WTC11 (cell line): ENCODE data around the gene PLXNB1. TPM values are rescaled to one million over a fixed set of nuclear protein-coding genes. Genes with fewer than 3 reads are reported as not detected.

Experiments used
- ATAC-seq: fragments of 200-7000 bp; cut with Tn5 transposase; 2 replicates; pipeline ENCODE4 v1.10.0; 2021; ENCODE audit warnings: mild to moderate bottlenecking, moderate library complexity
- CTCF ChIA-PET: fragments of 300-600 bp; sonication (Branson Sonifier 250); formaldehyde crosslinking; loops from one replicate; lab custom pipeline; 2021; ENCODE audit warnings: antibody characterized with exemption; lab: Charles Lee
- POLR2A ChIA-PET: fragments of 350-600 bp; sonication (Branson Sonifier 250); formaldehyde crosslinking; loops from one replicate; lab custom pipeline; 2021; ENCODE audit warnings: antibody characterized with exemption; lab: Charles Lee
- DNase-seq: peaks from one replicate; pipeline ENCODE4 v3.0.0; 2021; ENCODE audit warnings: low spot score
- H3K27ac Mint-ChIP-seq: 2 replicates; pipeline ENCODE4 v1.8.0; 2021; ENCODE audit warnings: mixed read lengths
- H3K27me3 Mint-ChIP-seq: 2 replicates; pipeline ENCODE4 v1.8.0; 2021; ENCODE audit warnings: low read depth, mild to moderate bottlenecking, moderate library complexity, mixed read lengths
- H3K36me3 Mint-ChIP-seq: 2 replicates; pipeline ENCODE4 v1.8.0; 2021; ENCODE audit warnings: mixed read lengths
- H3K4me1 Mint-ChIP-seq: 2 replicates; pipeline ENCODE4 v1.8.0; 2022; ENCODE audit warnings: mixed read lengths
- H3K4me3 Mint-ChIP-seq: 2 replicates; pipeline ENCODE4 v1.8.0; 2021; ENCODE audit warnings: mild to moderate bottlenecking, moderate library complexity, mixed read lengths
- H3K9me3 Mint-ChIP-seq: 2 replicates; pipeline ENCODE4 v1.8.0; 2021; ENCODE audit warnings: mixed read lengths
- AR ChIP-seq: fragments of 250-450 bp; sonication (Bioruptor Pico); IDR thresholded peaks from 2 replicates; pipeline ENCODE4 v1.9.0; 2021; ENCODE audit warnings: mild to moderate bottlenecking
- ATF1 ChIP-seq: sonication (generic); formaldehyde crosslinking; IDR thresholded peaks from 2 replicates; pipeline ENCODE4 v1.8.1; 2023; ENCODE audit warnings: mild to moderate bottlenecking, moderate library complexity, missing genetic modification reagents
- GRHL2 ChIP-seq: fragments of 250-450 bp; sonication (Bioruptor Pico); IDR thresholded peaks from 2 replicates; pipeline ENCODE4 v1.8.0; 2022; ENCODE audit warnings: mild to moderate bottlenecking, moderate library complexity; ENCODE audit not compliant: insufficient replicate concordance, severe bottlenecking
- IRF2 ChIP-seq: sonication (generic); formaldehyde crosslinking; IDR thresholded peaks from 2 replicates; pipeline ENCODE4 v1.8.0; 2022; ENCODE audit warnings: low read depth, missing genetic modification reagents, borderline replicate concordance
- KAT7 ChIP-seq: sonication (generic); formaldehyde crosslinking; IDR thresholded peaks from 2 replicates; pipeline ENCODE4 v1.8.1; 2023; ENCODE audit warnings: missing genetic modification reagents, mild to moderate bottlenecking, borderline replicate concordance
- MLX ChIP-seq: sonication (generic); formaldehyde crosslinking; IDR thresholded peaks from 2 replicates; pipeline ENCODE4 v1.8.1; 2023; ENCODE audit warnings: mild to moderate bottlenecking, missing genetic modification reagents, moderate library complexity
- MXD4 ChIP-seq: fragments of 250-450 bp; sonication (Bioruptor Pico); IDR thresholded peaks from 2 replicates; pipeline ENCODE4 v1.8.0; 2021; ENCODE audit warnings: mild to moderate bottlenecking, moderate library complexity, borderline replicate concordance
- MYBL2 ChIP-seq: sonication (generic); formaldehyde crosslinking; IDR thresholded peaks from 2 replicates; pipeline ENCODE4 v1.8.1; 2023; ENCODE audit warnings: mild to moderate bottlenecking, moderate library complexity, missing genetic modification reagents
- NFE2L1 ChIP-seq: sonication (generic); formaldehyde crosslinking; IDR thresholded peaks from 2 replicates; pipeline ENCODE4 v1.8.1; 2023; ENCODE audit warnings: missing genetic modification reagents
- NR3C1 ChIP-seq: sonication (generic); formaldehyde crosslinking; conservative IDR thresholded peaks from 2 replicates; pipeline ENCODE4 v1.8.1; 2023; ENCODE audit warnings: low read depth, mild to moderate bottlenecking, missing genetic modification reagents
- PREB ChIP-seq: sonication (generic); formaldehyde crosslinking; IDR thresholded peaks from 2 replicates; pipeline ENCODE4 v1.8.1; 2022; ENCODE audit warnings: mild to moderate bottlenecking, missing genetic modification reagents, moderate library complexity, borderline replicate concordance
- ZNF281 ChIP-seq: sonication (generic); formaldehyde crosslinking; IDR thresholded peaks from 2 replicates; pipeline ENCODE4 v1.8.0; 2023; ENCODE audit warnings: mild to moderate bottlenecking, missing genetic modification reagents
- ZNF671 ChIP-seq: fragments of 250-450 bp; sonication (Bioruptor Pico); IDR thresholded peaks from 2 replicates; pipeline ENCODE4 v1.8.0; 2021; ENCODE audit warnings: mild to moderate bottlenecking
- ZSCAN18 ChIP-seq: fragments of 250-450 bp; sonication (Bioruptor Pico); IDR thresholded peaks from 2 replicates; pipeline ENCODE4 v2.1.2; 2022; ENCODE audit warnings: mild to moderate bottlenecking, moderate library complexity
- total RNA-seq: library from RNA; stranded (reverse); gene quantifications from 3 replicates; pipeline ENCODE4 v1.2.3, GENCODE V29; 2021

PLXNB1 gene
- total RNA-seq, 1 experiment from 2014 or later: 143 TPM

GRCh38 chr3:48420561-48420960 lies 9.3 kb downstream of the PLXNB1 start:
- H3K27ac Mint-ChIP-seq: peak overlapping the region; percentile 14; the same call in 1 of the 2 replicates
- POLR2A ChIA-PET: interaction anchor here (0.6 kb wide), 1 partner anchor 335 kb away, joined by 7 read pairs; no protein-coding TSS in a partner anchor
- CTCF ChIA-PET: interaction anchor here (1.4 to 18.3 kb wide), 2 partner anchors 16 to 20 kb away, joined by 4 to 218 read pairs; no protein-coding TSS in a partner anchor

More at GRCh38 chr3:48420561-48420960, 9.3 kb downstream of the PLXNB1 start:
- DNase-seq (no peak), ATAC-seq (no peak)
- Mint-ChIP-seq H3K36me3 (peaks cover 11% of the 10 kb centered on the region), H3K27me3 (no peaks in the 10 kb centered on the region), H3K4me1 (peaks cover 5% of the 10 kb centered on the region), H3K9me3 (no peaks in the 10 kb centered on the region), H3K4me3 (no peak overlapping the region)
- TF ChIP-seq ZSCAN18 (CRISPR knock-in tag) (no peak), MXD4 (CRISPR knock-in tag) (no peak), ZNF281 (CRISPR knock-in tag) (no peak), PREB (CRISPR knock-in tag) (no peak), IRF2 (CRISPR knock-in tag) (no peak), NFE2L1 (CRISPR knock-in tag) (no peak), KAT7 (no peak), GRHL2 (no peak), MYBL2 (CRISPR knock-in tag) (no peak), ATF1 (CRISPR knock-in tag) (no peak), AR (no peak), NR3C1 (no peak), MLX (CRISPR knock-in tag) (no peak), ZNF671 (CRISPR knock-in tag) (no peak)
